Liver (tissue), 9 donors: ENCODE measurements around the gene TRMT11. TPM values are rescaled to one million over a fixed set of nuclear protein-coding genes. Genes with fewer than 3 reads are reported as not detected.

Experiments used
- DNase-seq: peaks from one replicate; pipeline ENCODE4 v3.0.0-alpha.2; 2017; ENCODE audit warnings: low spot score
- H3K27ac ChIP-seq, 2 donors: one replicate each; pipeline ENCODE4 v1.7.0; 2013; ENCODE audit warnings: inconsistent platforms in 2 of 2, low read length in 2 of 2, control low read depth in 1 of 2, low read depth in 1 of 2, mild to moderate bottlenecking in 1 of 2
- H3K27me3 ChIP-seq, 4 donors: one replicate each; pipeline versions ENCODE4 v1.6.1 to v1.7.0; 2013; ENCODE audit warnings: low read length in 3 of 4, inconsistent platforms in 1 of 4, mild to moderate bottlenecking in 1 of 4, moderate library complexity in 1 of 4; ENCODE audit not compliant: control insufficient read depth in 4 of 4, insufficient read depth in 4 of 4
- H3K36me3 ChIP-seq, 4 donors: one replicate each; pipeline versions ENCODE4 v1.6.1 to v1.7.0; 2013; ENCODE audit warnings: low read length in 3 of 4, mild to moderate bottlenecking in 3 of 4, low read depth in 1 of 4, moderate library complexity in 1 of 4; ENCODE audit not compliant: control insufficient read depth in 4 of 4, insufficient read depth in 3 of 4
- H3K4me1 ChIP-seq, 4 donors: one replicate each; pipeline versions ENCODE4 v1.6.1 to v1.7.0; 2013; ENCODE audit warnings: low read length in 3 of 4, mild to moderate bottlenecking in 3 of 4, moderate library complexity in 1 of 4; ENCODE audit not compliant: control insufficient read depth in 4 of 4, insufficient read depth in 4 of 4
- H3K4me3 ChIP-seq, 3 donors: one replicate each; pipeline versions ENCODE4 v1.6.1 to v1.7.0; 2013; ENCODE audit warnings: low read length in 3 of 3, control low read depth in 1 of 3, low read depth in 1 of 3, mild to moderate bottlenecking in 1 of 3
- H3K9ac ChIP-seq, 2 donors: one replicate each; pipeline ENCODE4 v1.7.0; 2013; ENCODE audit warnings: low read length in 2 of 2, mild to moderate bottlenecking in 2 of 2, moderate library complexity in 2 of 2, control low read depth in 1 of 2, low read depth in 1 of 2
- H3K9me3 ChIP-seq, 4 donors: one replicate each; pipeline versions ENCODE4 v1.6.1 to v1.7.0; 2013; ENCODE audit warnings: low read length in 3 of 4; ENCODE audit not compliant: control insufficient read depth in 4 of 4
- ATF3 ChIP-seq: IDR thresholded peaks from 2 replicates; pipeline ENCODE4 v1.6.1; 2016; ENCODE audit warnings: antibody characterized with exemption
- CTCF ChIP-seq: fragments of 150-350 bp; IDR thresholded peaks from 2 replicates; pipeline ENCODE4 v1.5.1; 2017; ENCODE audit warnings: improper control_type of control experiment, low read depth, low read length; ENCODE audit not compliant: missing input control
- EGR1 ChIP-seq, 2 donors: IDR thresholded peaks; 2 replicates each; pipeline ENCODE4 v1.6.1; 2016 to 2018; ENCODE audit warnings: antibody characterized with exemption in 2 of 2, low read depth in 2 of 2
- FOXA1 ChIP-seq: IDR thresholded peaks from 2 replicates; pipeline ENCODE4 v1.6.1; 2016; ENCODE audit warnings: antibody characterized with exemption
- FOXA2 ChIP-seq: IDR thresholded peaks from 2 replicates; pipeline ENCODE4 v1.6.1; 2016; ENCODE audit warnings: antibody characterized with exemption
- GABPA ChIP-seq, 2 donors: IDR thresholded peaks in 1 of 2; conservative IDR thresholded peaks in 1 of 2; 2 replicates each; pipeline ENCODE4 v1.6.1; 2016; ENCODE audit warnings: antibody characterized with exemption in 2 of 2, mild to moderate bottlenecking in 1 of 2, moderate library complexity in 1 of 2
- HNF4A ChIP-seq, 2 donors: conservative IDR thresholded peaks; 2 replicates each; pipeline ENCODE4 v1.6.1; 2016; ENCODE audit warnings: antibody characterized with exemption in 2 of 2, mild to moderate bottlenecking in 2 of 2
- HNF4G ChIP-seq: IDR thresholded peaks from 2 replicates; pipeline ENCODE4 v1.6.1; 2016; ENCODE audit warnings: antibody characterized with exemption
- JUND ChIP-seq, 2 donors: IDR thresholded peaks; 2 replicates each; pipeline ENCODE4 v1.6.1; 2016; ENCODE audit warnings: antibody characterized with exemption in 2 of 2
- MAX ChIP-seq: IDR thresholded peaks from 2 replicates; pipeline ENCODE4 v1.6.1; 2016; ENCODE audit warnings: antibody characterized with exemption
- NR2F2 ChIP-seq: IDR thresholded peaks from 2 replicates; pipeline ENCODE4 v1.6.1; 2016; ENCODE audit warnings: antibody characterized with exemption
- RAD21 ChIP-seq, 2 donors: IDR thresholded peaks; 2 replicates each; pipeline ENCODE4 v1.6.1; 2016; ENCODE audit warnings: antibody characterized with exemption in 2 of 2, mild to moderate bottlenecking in 2 of 2
- REST ChIP-seq: IDR thresholded peaks from 2 replicates; pipeline ENCODE4 v1.6.1; 2016; ENCODE audit warnings: antibody characterized with exemption, mild to moderate bottlenecking
- RXRA ChIP-seq, 2 donors: IDR thresholded peaks; 2 replicates each; pipeline ENCODE4 v1.6.1; 2017 to 2018; ENCODE audit warnings: antibody characterized with exemption in 2 of 2, mild to moderate bottlenecking in 1 of 2
- SP1 ChIP-seq: IDR thresholded peaks from 2 replicates; pipeline ENCODE4 v1.6.1; 2018; ENCODE audit warnings: antibody characterized with exemption, mild to moderate bottlenecking
- TAF1 ChIP-seq: conservative IDR thresholded peaks from 2 replicates; pipeline ENCODE4 v1.6.1; 2016; ENCODE audit warnings: antibody characterized with exemption, mild to moderate bottlenecking
- YY1 ChIP-seq: IDR thresholded peaks from 2 replicates; pipeline ENCODE4 v1.6.1; 2016; ENCODE audit warnings: antibody characterized with exemption, mild to moderate bottlenecking
- ZBTB33 ChIP-seq: IDR thresholded peaks from 2 replicates; pipeline ENCODE4 v1.6.1; 2016; ENCODE audit warnings: antibody characterized with exemption
- WGBS: extraction: QIAGEN DNeasy Blood & Tissue Kit; methylation state at CpG from one replicate; pipeline ENCODE4 v1.1.7; 2013; 5-methylcytosine and 5-hydroxymethylcytosine counted together
- polyA plus RNA-seq, 2 donors: library from polyadenylated mRNA; stranded (reverse) in 1 of 2; unstranded in 1 of 2; fragments of 200-250 nt in 1 of 2; fragments of >200 nt in 1 of 2; fragmentation: Nextera tagmentation in 1 of 2; extraction: Ambion mirVana in 1 of 2; gene quantifications; one replicate each; pipeline versions ENCODE4 v1.2.1 to v1.2.3, GENCODE V29; 2013 to 2015
- total RNA-seq, 2 donors: library from RNA; depleted of rRNA; stranded (reverse); fragments of >200 nt; gene quantifications; one replicate each; pipeline ENCODE4 v1.2.3, GENCODE V29; 2014
- donor health status: healthy.
- donor health status: healthy.
- donor health status: healthy.
- donor health status: healthy.
- donor health status: healthy.

Gene TRMT11
- total and polyA plus RNA-seq, 4 donors: 9.9 to 82.3 (median 17.2) TPM

- no peaks in the 10 kb centered on the region for H3K4me1 ChIP-seq
- H3K27me3 ChIP-seq: no peaks in the 10 kb centered on the region
- 97% methylated on average over 3 of the region's 3 CpGs for WGBS
- H3K4me3 ChIP-seq: no peak overlapping the region
- no peak overlapping the region for H3K9ac ChIP-seq
- DNase-seq: no peak
- H3K36me3 ChIP-seq: peaks cover 0 to 5% (median 0%) of the 10 kb centered on the region in 4 donors
- TF ChIP-seq YY1 (peak; percentile 5), JUND (IDR thresholded peaks at IDR 0.05) (no peak)
- H3K27ac ChIP-seq: no peak overlapping the region
- no peaks in the 10 kb centered on the region for H3K9me3 ChIP-seq
Measured at GRCh38 chr6:126067073-126067472, 80.7 kb downstream of the TRMT11 start.

GRCh38 chr6:126069449-126069848 lies 83.1 kb downstream of the TRMT11 start:
- no peak for TF ChIP-seq TAF1
- TF ChIP-seq CTCF: no peak
- TF ChIP-seq SP1: no peak
- no peak for TF ChIP-seq GABPA (IDR thresholded peaks at IDR 0.05 in 1 of 2, conservative IDR thresholded peaks at IDR 0.05 in 1 of 2)
- TF ChIP-seq ZBTB33: no peak
- TF ChIP-seq FOXA1: no peak
- TF ChIP-seq HNF4A (conservative IDR thresholded peaks at IDR 0.05): no peak
- TF ChIP-seq YY1: no peak
- TF ChIP-seq NR2F2: no peak
- no peak for TF ChIP-seq MAX
- TF ChIP-seq ATF3: no peak
- no peak for TF ChIP-seq RAD21 (IDR thresholded peaks at IDR 0.05)
- no peak for TF ChIP-seq HNF4G
- TF ChIP-seq FOXA2: no peak
- TF ChIP-seq REST: no peak
- TF ChIP-seq RXRA (IDR thresholded peaks at IDR 0.05): no peak
- TF ChIP-seq EGR1 (IDR thresholded peaks at IDR 0.05; ENCODE audit: low read depth in 2 of 2): no peak
- no peak for TF ChIP-seq JUND (IDR thresholded peaks at IDR 0.05)
- no peak overlapping the region for H3K4me3 ChIP-seq
- 88% methylated on average over 6 of the region's 6 CpGs for WGBS

More at GRCh38 chr6:126069449-126069848, 83.1 kb downstream of the TRMT11 start:
- Histone ChIP-seq H3K4me1 (no peaks in the 10 kb centered on the region), H3K36me3 (peaks cover 0 to 3% (median 0%) of the 10 kb centered on the region in 4 donors), H3K9ac (no peak overlapping the region), H3K9me3 (no peaks in the 10 kb centered on the region), H3K27me3 (no peaks in the 10 kb centered on the region), H3K27ac (no peak overlapping the region)
- no peak for DNase-seq
